Activated CD8-positive, alpha-beta memory T cell treated with anti-CD3 and anti-CD28 coated beads, Interleukin-2, amount 50 U/mL, for 48 hours (primary cell): Measurements from ENCODE around the gene GRAMD4.
"Not testable (repeated sequence)": the region's sequence is repeated elsewhere in the genome, so short reads cannot be mapped to it uniquely, and the experiment has no call there.

Experiments used
- DNase-seq: peaks from one replicate; pipeline ENCODE4 v3.0.0-alpha.2; 2020

GRAMD4 gene

DNA sequence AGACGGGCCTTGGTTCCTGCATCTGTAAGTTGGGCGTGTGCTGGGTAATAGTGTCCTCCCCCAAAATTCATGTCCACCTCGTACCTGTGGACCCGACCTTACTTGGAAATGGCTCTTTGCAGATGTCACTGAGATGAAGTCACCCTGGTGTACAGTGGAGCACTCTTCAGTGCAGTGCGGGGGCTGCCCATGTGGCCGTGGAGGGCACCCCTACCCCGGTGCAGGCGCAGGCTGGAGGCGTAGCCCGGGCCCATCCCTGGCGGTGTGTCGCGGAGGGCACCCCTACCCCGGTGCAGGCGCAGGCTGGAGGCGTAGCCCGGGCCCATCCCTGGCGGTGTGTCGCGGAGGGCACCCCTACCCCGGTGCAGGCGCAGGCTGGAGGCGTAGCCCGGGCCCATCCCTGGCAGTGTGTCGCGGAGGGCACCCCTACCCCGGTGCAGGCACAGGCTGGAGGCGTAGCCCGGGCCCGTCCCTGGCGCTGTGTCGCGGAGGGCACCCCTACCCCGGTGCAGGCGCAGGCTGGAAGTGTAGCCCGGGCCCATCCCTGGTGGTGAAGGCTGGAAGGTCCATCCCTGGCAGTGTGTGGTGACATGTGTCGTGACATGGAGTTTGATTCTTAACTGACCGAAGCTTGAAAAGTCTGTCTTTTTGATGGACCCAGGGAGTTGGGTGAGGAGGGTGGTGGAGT, 1.2 kb downstream of the GRAMD4 start:
- DNase-seq: not testable (repeated sequence)

GRCh38 chr22:46622081-46622521, 1.9 kb downstream of the GRAMD4 start:
- DNase-seq: no peak

DNA sequence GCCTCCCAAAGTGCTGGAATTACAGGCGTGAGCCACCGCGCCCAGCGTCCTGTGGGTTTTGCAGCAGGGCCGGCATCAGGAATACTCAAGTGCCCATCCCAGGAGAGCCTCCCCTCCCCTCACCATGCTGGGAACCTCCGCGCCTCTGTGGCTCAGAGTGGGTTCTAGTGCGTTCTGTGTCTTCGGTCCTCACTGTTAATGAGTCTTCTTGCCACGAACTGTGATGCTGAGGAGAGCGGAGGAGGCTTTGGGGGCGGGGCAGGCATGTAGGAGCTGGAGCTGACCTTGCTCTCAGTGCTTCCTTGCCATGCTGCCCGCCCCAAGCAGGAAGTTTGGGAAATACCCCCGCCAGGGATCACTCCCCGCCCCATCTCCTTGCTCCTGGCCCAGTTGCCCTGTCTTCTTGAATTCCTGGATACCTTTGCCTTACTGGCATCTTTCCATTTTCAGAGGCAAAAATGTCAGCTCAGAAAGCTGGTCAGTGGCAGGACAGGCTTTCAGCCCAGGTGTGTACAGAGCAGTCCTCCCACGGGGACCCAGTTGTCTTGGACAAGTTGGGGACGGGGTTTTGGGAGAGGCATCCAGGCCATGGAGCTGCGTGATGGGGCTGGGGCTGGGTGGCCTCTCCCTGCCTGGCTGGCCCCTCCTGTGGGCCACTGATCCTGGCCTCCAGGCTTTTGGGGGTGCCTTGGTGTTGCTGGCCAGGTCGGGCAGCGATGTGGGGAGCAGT, 5.1 kb downstream of the GRAMD4 start:
- DNase-seq: no peak

DNA sequence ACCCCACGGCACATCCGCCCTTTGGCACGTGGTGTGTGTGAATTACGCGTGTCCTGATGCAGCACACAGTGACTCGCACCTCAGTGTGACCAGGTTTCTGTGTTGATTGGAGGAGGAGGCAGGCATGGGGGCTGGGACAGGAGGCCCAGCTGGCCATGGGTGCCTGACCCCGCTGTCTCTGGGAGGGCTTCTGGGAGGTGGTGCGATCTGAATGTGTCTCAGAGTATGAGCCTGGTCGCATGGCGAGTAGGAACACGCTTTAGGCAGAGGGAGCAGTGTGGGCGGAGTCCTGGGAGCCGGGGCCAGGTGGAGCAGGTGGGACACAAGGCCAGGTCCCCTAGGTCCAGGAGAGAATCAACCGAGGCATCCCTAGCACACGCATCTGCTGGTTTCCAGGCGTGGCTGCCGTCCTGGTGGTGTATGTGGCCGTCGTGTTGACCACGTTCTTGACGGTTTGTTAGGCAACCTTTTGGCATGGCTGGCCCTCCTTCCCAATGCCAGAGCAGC, 5.7 kb downstream of the GRAMD4 start:
- DNase-seq: no peak

GRCh38 chr22:46626356-46626755, 6.2 kb downstream of the GRAMD4 start:
- no peak for DNase-seq

- DNase-seq: no peak
Observed at GRCh38 chr22:46626911-46627805, 7.0 kb downstream of the GRAMD4 start.

DNA sequence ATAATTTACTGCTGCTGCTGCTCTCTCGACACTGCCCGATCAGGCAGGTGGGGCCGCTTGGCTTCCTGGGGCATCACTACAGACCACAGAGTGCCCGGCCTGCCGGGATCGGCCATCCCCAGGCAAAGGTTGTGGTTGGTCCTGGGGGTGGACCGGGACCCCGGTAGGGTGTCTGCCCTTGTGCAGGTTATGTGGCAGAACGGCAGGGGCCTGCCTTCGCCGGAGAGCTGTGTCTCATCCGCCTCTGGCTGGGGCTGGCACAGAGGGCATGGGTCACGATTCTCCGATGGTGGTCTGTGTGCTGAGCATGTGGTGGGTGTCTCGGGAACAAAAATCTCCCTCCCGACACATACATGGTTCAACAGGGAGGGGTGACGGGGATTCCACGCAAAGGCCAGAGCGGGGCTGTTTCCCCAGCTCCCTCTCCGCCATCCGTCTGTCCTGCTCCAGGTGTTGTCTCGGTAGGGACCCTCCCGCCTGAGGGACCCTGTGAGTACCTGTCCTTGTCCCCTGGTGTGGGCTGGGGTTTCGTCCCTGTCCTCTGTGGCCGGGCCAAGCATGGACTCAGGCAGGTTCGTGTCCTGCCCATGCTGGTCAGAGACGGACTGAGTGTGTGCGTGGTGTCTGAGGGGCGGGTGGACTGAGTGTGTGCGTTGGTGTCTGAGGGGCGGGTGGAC, 7.8 kb downstream of the GRAMD4 start:
- no peak for DNase-seq

- no peak for DNase-seq
Observed at GRCh38 chr22:46628756-46629155, 8.6 kb downstream of the GRAMD4 start.

DNA sequence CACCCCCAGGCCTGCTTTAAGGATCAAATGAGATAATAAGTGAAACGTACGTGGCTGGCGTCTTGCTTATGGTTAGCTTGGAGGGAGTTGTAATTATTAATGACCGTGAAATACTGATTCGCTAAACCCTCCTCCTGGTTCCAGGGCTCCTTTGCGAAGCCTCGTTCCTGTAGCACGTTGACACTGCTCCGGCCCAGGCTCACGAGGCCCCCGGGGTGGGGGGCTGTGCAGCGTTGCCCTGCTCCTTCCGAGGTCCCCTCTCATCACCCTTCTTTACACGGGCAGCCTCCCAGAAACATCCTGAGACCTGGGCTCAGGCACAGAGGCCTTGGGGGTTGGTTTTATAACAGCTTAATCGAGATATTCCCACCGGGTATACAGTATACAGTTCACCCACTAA, 9.1 kb downstream of the GRAMD4 start:
- DNase-seq: no peak

DNA sequence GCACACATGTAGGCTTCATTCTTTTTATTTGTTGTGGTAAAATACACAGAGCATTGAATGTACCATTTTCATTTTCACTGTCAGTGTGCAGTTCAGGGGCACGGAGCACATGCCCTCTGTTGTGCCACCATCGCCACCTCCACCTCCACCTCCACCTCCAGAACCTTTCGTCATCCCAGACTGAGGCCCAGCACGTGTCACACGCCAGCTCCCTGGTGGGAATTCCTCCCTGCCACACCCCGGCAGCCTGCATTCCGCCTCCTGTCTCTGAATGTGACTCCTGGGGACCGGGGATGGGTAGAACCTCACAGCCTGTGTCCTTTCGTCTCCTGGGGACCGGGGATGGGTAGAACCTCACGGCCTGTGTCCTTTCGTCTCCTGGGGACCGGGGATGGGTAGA, 10.9 kb downstream of the GRAMD4 start:
- DNase-seq: no peak

- DNase-seq: no peak
Observed at GRCh38 chr22:46632646-46633249, 12.6 kb downstream of the GRAMD4 start.

- DNase-seq: no peak
Observed at GRCh38 chr22:46633334-46633890, 13.2 kb downstream of the GRAMD4 start.

DNA sequence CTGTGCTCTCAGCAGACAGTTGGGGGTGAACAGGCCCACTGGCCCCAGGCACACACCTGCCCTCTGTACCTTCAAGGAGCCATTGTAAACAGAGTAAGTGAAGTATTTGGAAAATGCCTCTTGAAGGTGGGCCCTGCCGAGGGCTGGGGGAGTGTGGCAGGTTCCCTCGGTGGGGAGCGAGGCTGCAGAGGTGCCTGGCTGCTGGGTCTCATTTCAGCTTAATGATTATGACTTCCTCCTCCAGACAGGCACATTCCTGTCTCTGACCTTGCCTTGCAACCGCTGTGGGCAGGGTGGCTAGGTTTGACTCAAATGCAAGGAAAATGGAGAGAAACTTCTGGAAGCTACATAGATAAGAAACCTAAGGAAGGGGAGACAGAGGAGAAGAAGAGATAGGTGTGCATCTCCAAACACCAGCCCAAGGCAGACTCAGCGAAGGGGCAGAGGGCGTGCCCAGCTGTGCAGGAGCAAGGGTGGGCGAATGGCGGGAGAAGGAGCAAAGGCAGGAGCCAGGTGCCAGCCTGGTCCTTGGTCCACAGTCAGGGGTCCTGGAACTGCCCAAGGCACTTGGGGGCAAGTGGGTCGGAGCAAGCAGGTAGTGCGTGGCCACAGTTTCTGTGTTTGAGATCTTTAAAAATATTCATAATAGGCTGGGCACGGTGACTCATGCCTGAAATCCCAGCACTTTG, 14.0 kb downstream of the GRAMD4 start:
- DNase-seq: no peak

- DNase-seq: not testable (repeated sequence)
Observed at GRCh38 chr22:46634973-46635685, 14.9 kb downstream of the GRAMD4 start.

GRCh38 chr22:46635756-46636155, 15.6 kb downstream of the GRAMD4 start:
- no peak for DNase-seq

- no peak for DNase-seq
Observed at GRCh38 chr22:46636221-46637002, 16.2 kb downstream of the GRAMD4 start.

GRCh38 chr22:46637711-46638600, 17.8 kb downstream of the GRAMD4 start:
- no peak for DNase-seq

DNA sequence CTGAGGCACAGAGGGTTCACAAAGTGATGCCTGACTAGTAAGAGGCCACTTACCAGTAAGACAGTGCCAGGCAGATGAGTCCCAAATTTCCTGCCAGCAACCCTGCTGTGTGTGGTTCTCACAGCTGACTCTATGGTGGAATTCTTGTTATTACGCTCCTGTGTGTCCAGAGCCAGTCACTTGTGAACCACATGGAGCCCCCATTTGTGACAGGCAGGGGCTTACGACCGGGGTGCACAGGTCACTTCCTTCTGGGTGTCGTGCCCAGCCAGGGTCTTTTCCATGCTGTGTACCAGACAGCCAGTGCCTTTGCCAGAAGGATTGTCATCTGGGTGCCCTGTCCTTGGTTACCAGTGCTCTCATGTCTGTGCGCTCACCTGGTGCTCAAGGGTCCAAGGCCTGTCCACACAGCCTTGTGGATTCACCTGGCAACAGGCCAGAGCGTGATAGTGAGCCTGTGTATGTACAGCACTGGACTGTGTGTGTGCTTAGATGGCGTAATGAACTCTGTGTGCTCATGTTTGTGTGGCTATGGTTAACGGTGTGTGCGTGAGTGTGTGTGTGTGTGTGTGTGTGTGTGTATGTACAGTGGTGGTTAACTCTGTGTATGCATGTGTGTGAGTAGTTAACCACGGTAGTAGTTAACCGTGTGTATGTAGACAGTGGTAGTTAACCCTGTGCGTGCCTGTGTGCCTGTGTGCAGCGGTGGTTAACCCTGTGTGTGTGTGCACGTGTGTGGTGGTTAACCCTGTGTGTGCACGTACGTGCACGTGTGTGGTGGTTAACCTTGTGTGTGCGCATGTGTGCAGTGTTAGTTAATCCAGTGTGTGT, 18.6 kb downstream of the GRAMD4 start:
- DNase-seq: no peak
